HCT116 (cell line): ENCODE data around the gene PHKB. TPM values are rescaled to one million over a fixed set of nuclear protein-coding genes. Genes with fewer than 3 reads are reported as not detected.

ENCODE experiments used
- ATAC-seq: fragments of 200-7000 bp; cut with Tn5 transposase; 2 replicates; pipeline ENCODE4 v1.9.1; 2020; ENCODE audit warnings: mild to moderate bottlenecking, moderate library complexity
- BruUV-seq: library from RNA; stranded (reverse); fragments of 400-500 nt; replicated peaks from 2 replicates; lab custom pipeline; 2021; lab: Mats Ljungman, UMichigan
- CTCF ChIA-PET: fragments of 300-600 bp; sonication (Branson Sonifier 250); formaldehyde crosslinking; loops from one replicate; lab custom pipeline; 2021; ENCODE audit warnings: antibody characterized with exemption; lab: Charles Lee
- POLR2A ChIA-PET: fragments of 300-600, 350-600 bp; sonication (Branson Sonifier 250); formaldehyde crosslinking; loops from one replicate; lab custom pipeline; 2021; ENCODE audit warnings: antibody characterized with exemption; lab: Charles Lee
- RAD21 ChIA-PET, 2 experiments: fragments of 300-600 bp; sonication (Branson Sonifier 250); formaldehyde crosslinking; loops; one replicate each; lab custom pipeline; 2023; ENCODE audit warnings: low total read pairs in 2 of 2; ENCODE audit not compliant: uncharacterized antibody in 2 of 2, unreplicated experiment in 2 of 2, low non-redundant PET in 1 of 2; lab: Charles Lee
- DNase-seq: peaks from one replicate; pipeline ENCODE4 v3.0.0-alpha.2; 2010; ENCODE audit warnings: low read depth, low spot score
- H2AFZ ChIP-seq: fragments of 200-600 bp; shearing (Covaris generic), sonication (generic); 2 replicates; pipeline ENCODE4 v1.6.1; 2017; ENCODE audit warnings: low read depth, mixed run types, mixed read lengths, antibody characterized with exemption, low read length; ENCODE audit not compliant: poor library complexity, severe bottlenecking
- H3K27ac ChIP-seq: 2 replicates; pipeline ENCODE4 v1.5.1; 2012; ENCODE audit warnings: low read depth, low read length
- H3K27me3 ChIP-seq: fragments of 200-600 bp; sonication (generic); 2 replicates; pipeline ENCODE4 v1.6.1; 2016; ENCODE audit warnings: mixed run types, low read length, mixed read lengths; ENCODE audit not compliant: insufficient read depth
- H3K36me3 ChIP-seq, 2 experiments: fragments of 200-500 bp in 1 of 2; fragments of 200-600 bp in 1 of 2; sonication (Bioruptor generic) in 1 of 2; sonication (generic) in 1 of 2; 2 replicates each; pipeline versions ENCODE4 v1.5.1 to v1.6.1; 2014 to 2016; ENCODE audit warnings: low read length in 2 of 2, inconsistent platforms in 1 of 2, mixed read lengths in 1 of 2, mixed run types in 1 of 2; ENCODE audit not compliant: insufficient read depth in 2 of 2, control insufficient read depth in 1 of 2
- H3K4me1 ChIP-seq, 2 experiments: fragments of 200-600 bp in 1 of 2; sonication (generic) in 1 of 2; 2 replicates each; pipeline versions ENCODE4 v1.5.1 to v1.6.1; 2012 to 2017; ENCODE audit warnings: low read length in 2 of 2, inconsistent platforms in 1 of 2, mild to moderate bottlenecking in 1 of 2, mixed read lengths in 1 of 2, mixed run types in 1 of 2, moderate library complexity in 1 of 2; ENCODE audit not compliant: insufficient read depth in 2 of 2, control insufficient read depth in 1 of 2
- H3K4me2 ChIP-seq: fragments of 200-600 bp; sonication (generic); 2 replicates; pipeline ENCODE4 v1.6.1; 2017; ENCODE audit warnings: mixed run types, low read length, mixed read lengths
- H3K4me3 ChIP-seq, 2 experiments: fragments of 200-600 bp in 1 of 2; sonication (generic) in 1 of 2; replicated peaks in 1 of 2; 2 replicates each; pipeline ENCODE4 v1.5.1; 2011 to 2016; ENCODE audit warnings: low read length in 2 of 2, control low read depth in 1 of 2, low read depth in 1 of 2, mild to moderate bottlenecking in 1 of 2, mixed read lengths in 1 of 2, mixed run types in 1 of 2
- H3K79me2 ChIP-seq: fragments of 200-600 bp; sonication (generic); 2 replicates; pipeline ENCODE4 v1.6.1; 2017; ENCODE audit warnings: mild to moderate bottlenecking, mixed run types, low read length, moderate library complexity, mixed read lengths; ENCODE audit not compliant: insufficient read depth
- H3K9ac ChIP-seq: fragments of 200-600 bp; sonication (generic); 2 replicates; pipeline ENCODE4 v1.6.1; 2016; ENCODE audit warnings: low read length, mixed read lengths
- H3K9me2 ChIP-seq: fragments of 200-600 bp; sonication (generic), shearing (Covaris generic); 2 replicates; pipeline ENCODE4 v1.6.1; 2017; ENCODE audit warnings: mixed run types, mild to moderate bottlenecking, moderate library complexity; ENCODE audit not compliant: insufficient read depth
- H3K9me3 ChIP-seq, 2 experiments: fragments of 200-500 bp in 1 of 2; fragments of 200-600 bp in 1 of 2; sonication (Bioruptor generic) in 1 of 2; sonication (generic) in 1 of 2; 2 replicates each; pipeline ENCODE4 v1.6.1; 2014 to 2017; ENCODE audit warnings: low read length in 2 of 2, mixed read lengths in 2 of 2, inconsistent platforms in 1 of 2, low read depth in 1 of 2, mild to moderate bottlenecking in 1 of 2, mixed run types in 1 of 2, moderate library complexity in 1 of 2; ENCODE audit not compliant: control insufficient read depth in 1 of 2, insufficient read depth in 1 of 2
- H4K20me1 ChIP-seq: fragments of 200-600 bp; sonication (generic), shearing (Covaris generic); 2 replicates; pipeline ENCODE4 v1.6.1; 2017; ENCODE audit warnings: mixed run types, mild to moderate bottlenecking, moderate library complexity; ENCODE audit not compliant: insufficient read depth
- ATF3 ChIP-seq: IDR thresholded peaks from 2 replicates; pipeline ENCODE4 v1.6.1; 2012
- CTCF ChIP-seq, 3 experiments: fragments of 200-600 bp in 1 of 3; sonication (generic) in 1 of 3; IDR thresholded peaks in 2 of 3; conservative IDR thresholded peaks in 1 of 3; 2 replicates each; pipeline ENCODE4 v1.5.1; 2012 to 2017; ENCODE audit warnings: low read depth in 2 of 3, low read length in 2 of 3, antibody characterized with exemption in 1 of 3, borderline replicate concordance in 1 of 3, control low read depth in 1 of 3, mild to moderate bottlenecking in 1 of 3, mixed read lengths in 1 of 3, mixed run types in 1 of 3, moderate library complexity in 1 of 3; ENCODE audit not compliant: insufficient read depth in 1 of 3
- EZH2phosphoT487 ChIP-seq: fragments of 200-600 bp; IDR thresholded peaks from 2 replicates; pipeline ENCODE4 v1.6.1; 2018; ENCODE audit warnings: antibody characterized with exemption, borderline replicate concordance
- FOSL1 ChIP-seq: IDR thresholded peaks from 2 replicates; pipeline ENCODE4 v1.6.1; 2012; ENCODE audit warnings: low read depth
- MAX ChIP-seq: IDR thresholded peaks from 2 replicates; pipeline ENCODE4 v1.6.1; 2012
- POLR2A ChIP-seq: IDR thresholded peaks from 2 replicates; pipeline ENCODE4 v1.7.0; 2011; ENCODE audit warnings: borderline replicate concordance; ENCODE audit not compliant: insufficient read depth, insufficient read length; ENCODE audit errors: extremely low read depth
- SRF ChIP-seq: IDR thresholded peaks from 2 replicates; pipeline ENCODE4 v1.6.1; 2012; ENCODE audit warnings: low read depth
- ZBTB33 ChIP-seq: IDR thresholded peaks from 2 replicates; pipeline ENCODE4 v1.6.1; 2011; ENCODE audit warnings: mild to moderate bottlenecking, low read length, moderate library complexity; ENCODE audit not compliant: insufficient replicate concordance; ENCODE audit errors: extremely low read depth
- ZFX ChIP-seq: fragments of 450-650 bp; IDR thresholded peaks from 2 replicates; pipeline ENCODE4 v1.6.1; 2017
- ZNF274 ChIP-seq: fragments of 200-500 bp; sonication (Bioruptor generic); IDR thresholded peaks from 2 replicates; pipeline ENCODE4 v1.6.1; 2014; ENCODE audit warnings: mild to moderate bottlenecking, low read depth, low read length, inconsistent platforms
- intact Hi-C: fragments of 100-400 bp; cut with micrococcal nuclease; formaldehyde crosslinking; loops from 2 replicates; pipeline ENCODE4 v1.10.0; 2022
- total RNA-seq: library from RNA; stranded (reverse); gene quantifications from one replicate; pipeline ENCODE4 v1.2.1, GENCODE V29; 2021; ENCODE audit not compliant: unreplicated experiment

PHKB gene
- total RNA-seq, 1 experiment from 2014 or later, result 30.5 TPM

GRCh38 chr16:47617732-47618131 is 156.6 kb downstream of the PHKB start:
- Histone ChIP-seq H3K79me2 (no peaks in the 10 kb centered on the region), H2AFZ (no peak overlapping the region), H3K9me2 (no peaks in the 10 kb centered on the region), H3K4me2 (no peak overlapping the region), H3K4me1 (peaks cover 3 to 9% of the 10 kb centered on the region in 2 experiments; a peak in 1 of 4 replicates), H3K27me3 (no peaks in the 10 kb centered on the region), H3K4me3 (no peak overlapping the region), H3K36me3 (no peaks in the 10 kb centered on the region), H3K9ac (no peak overlapping the region)
- intact Hi-C loops, result no loop called here
- BruUV-seq, result no TSS peak
- ChIA-PET CTCF (no interaction called here), RAD21 (no interaction called here), POLR2A (no interaction called here)
- peak; percentile 38; the same call in 1 of the 2 replicates for ATAC-seq
- TF ChIP-seq ZNF274 (no peak), SRF (no peak), POLR2A (no peak), FOSL1 (no peak), CTCF (IDR thresholded peaks at IDR 0.05 in 2 of 3, conservative IDR thresholded peaks at IDR 0.05 in 1 of 3; ENCODE audit: borderline replicate concordance in 1 of 3, insufficient read depth in 1 of 3, low read depth in 2 of 3, low read length in 2 of 3) (no peak), ATF3 (no peak), EZH2phosphoT487 (no peak), MAX (no peak), ZBTB33 (no peak), ZFX (no peak)
- TF ChIP-seq, all 23 proteins: peak for 0
- peak; percentile 6 for DNase-seq
- H4K20me1 ChIP-seq, result no peaks in the 10 kb centered on the region
- H3K27ac ChIP-seq, result no peak overlapping the region
- no peaks in the 10 kb centered on the region for H3K9me3 ChIP-seq
